GM06990 (cell line): ENCODE measurements around the gene ZBTB32.

ENCODE experiments used
- DNase-seq: peaks from one replicate; pipeline ENCODE4 v3.0.0-alpha.2; 2011; ENCODE audit not compliant: insufficient read length; ENCODE audit errors: extremely low read depth
- H3K27me3 ChIP-seq: replicated peaks from 2 replicates; pipeline ENCODE4 v1.6.0; 2011; ENCODE audit warnings: low read length; ENCODE audit not compliant: control insufficient read depth, insufficient read depth
- H3K36me3 ChIP-seq: 2 replicates; pipeline ENCODE4 v1.5.1; 2011; ENCODE audit warnings: low read length; ENCODE audit not compliant: control insufficient read depth, insufficient read depth
- H3K4me3 ChIP-seq: replicated peaks from 2 replicates; pipeline ENCODE4 v1.5.1; 2011; ENCODE audit warnings: low read depth, mild to moderate bottlenecking, control low read depth, low read length
- CTCF ChIP-seq: IDR thresholded peaks from 2 replicates; pipeline ENCODE4 v1.5.1; 2011; ENCODE audit warnings: low read length, control low read depth, mild to moderate bottlenecking, inconsistent platforms; ENCODE audit not compliant: insufficient read depth, poor library complexity, severe bottlenecking

Gene ZBTB32

GRCh38 chr19:35742121-35742724, 37.9 kb downstream of the ZBTB32 start, which contains the start of gene IGFLR1:
Gene IGFLR1 (minus strand): TSS chr19:35742452. CDS start chr19:35741180, 1,272 bp downstream.
- no peak for TF ChIP-seq CTCF
- H3K27me3 ChIP-seq = no peaks in the 10 kb centered on the region
- peaks cover 10% of the 10 kb centered on the region for H3K36me3 ChIP-seq
- DNase-seq = peak; percentile 75
- peak within 1 kb of the TSS; percentile 74 for H3K4me3 ChIP-seq

GRCh38 chr19:35743640-35744429, 39.5 kb downstream of the ZBTB32 start:
- Histone ChIP-seq H3K36me3 (peaks cover 3% of the 10 kb centered on the region; the same call in 1 of the 2 replicates), H3K4me3 (peak overlapping the region; percentile 83), H3K27me3 (no peaks in the 10 kb centered on the region)
- no peak for DNase-seq
- no peak for TF ChIP-seq CTCF

GRCh38 chr19:35744430-35745327, 40.3 kb downstream of the ZBTB32 start:
- peak; percentile 41 for TF ChIP-seq CTCF
- DNase-seq = peak; percentile 90
- H3K27me3 ChIP-seq = no peaks in the 10 kb centered on the region
- no peaks in the 10 kb centered on the region for H3K36me3 ChIP-seq
- H3K4me3 ChIP-seq = peak overlapping the region; percentile 83

GRCh38 chr19:35745328-35746086, 41.1 kb downstream of the ZBTB32 start, which contains the start of the genes PSENEN and U2AF1L4:
Gene PSENEN (plus strand): TSS chr19:35745651. CDS start chr19:35745931, 280 bp downstream.
Gene U2AF1L4 (minus strand): TSS chr19:35745418. CDS start chr19:35745391, 27 bp downstream.
- Histone ChIP-seq H3K36me3 (no peaks in the 10 kb centered on the region), H3K27me3 (no peaks in the 10 kb centered on the region), H3K4me3 (peak within 1 kb of the TSS; percentile 83)
- TF ChIP-seq CTCF = no peak
- peak; percentile 100 for DNase-seq

GRCh38 chr19:35746087-35746462, 41.7 kb downstream of the ZBTB32 start:
- no peaks in the 10 kb centered on the region for H3K36me3 ChIP-seq
- peak overlapping the region; percentile 67 for H3K4me3 ChIP-seq
- no peak for DNase-seq
- TF ChIP-seq CTCF = no peak
- no peaks in the 10 kb centered on the region for H3K27me3 ChIP-seq
